Activated CD8-positive, alpha-beta memory T cell treated with anti-CD3 and anti-CD28 coated beads, Interleukin-2, amount 10 ng/mL, durations not matched to agents 7 days and 5 days (primary cell): ENCODE results near the gene RAD9A. TPM values are rescaled to one million over a fixed set of nuclear protein-coding genes. Genes with fewer than 3 reads are reported as not detected.

Source experiments
- ATAC-seq: fragments of 150-1000 bp; cut with Tn5 transposase; one replicate; pipeline ENCODE4 v1.10.0; 2021; ENCODE audit warnings: moderate library complexity
- CTCF ChIA-PET: fragments of 350-600 bp; sonication (Branson Sonifier 250); formaldehyde crosslinking; loops from one replicate; lab custom pipeline; 2021; ENCODE audit warnings: antibody characterized with exemption; lab: Charles Lee
- DNase-seq: peaks from one replicate; pipeline ENCODE4 v3.0.0-alpha.2; 2020
- H3K27ac Mint-ChIP-seq: one replicate; pipeline ENCODE4 v1.8.0; 2021; ENCODE audit warnings: mild to moderate bottlenecking, mixed read lengths
- H3K27me3 Mint-ChIP-seq: one replicate; pipeline ENCODE4 v1.8.0; 2021; ENCODE audit warnings: mixed read lengths
- H3K36me3 Mint-ChIP-seq: one replicate; pipeline ENCODE4 v1.8.0; 2021; ENCODE audit warnings: mild to moderate bottlenecking, mixed read lengths
- H3K4me1 Mint-ChIP-seq: one replicate; pipeline ENCODE4 v1.8.0; 2021; ENCODE audit warnings: mixed read lengths
- H3K4me3 Mint-ChIP-seq: one replicate; pipeline ENCODE4 v1.8.0; 2021; ENCODE audit warnings: mild to moderate bottlenecking, moderate library complexity, mixed read lengths
- H3K9me3 Mint-ChIP-seq: one replicate; pipeline ENCODE4 v1.8.0; 2022; ENCODE audit warnings: low read depth, mixed read lengths
- total RNA-seq, 2 experiments: library from RNA; stranded (reverse); gene quantifications; one replicate each; pipeline ENCODE4 v1.2.3, GENCODE V29; 2021

Gene RAD9A
- total RNA-seq, 2 experiments from 2014 or later, result 49.6 to 80.5 TPM

DNA sequence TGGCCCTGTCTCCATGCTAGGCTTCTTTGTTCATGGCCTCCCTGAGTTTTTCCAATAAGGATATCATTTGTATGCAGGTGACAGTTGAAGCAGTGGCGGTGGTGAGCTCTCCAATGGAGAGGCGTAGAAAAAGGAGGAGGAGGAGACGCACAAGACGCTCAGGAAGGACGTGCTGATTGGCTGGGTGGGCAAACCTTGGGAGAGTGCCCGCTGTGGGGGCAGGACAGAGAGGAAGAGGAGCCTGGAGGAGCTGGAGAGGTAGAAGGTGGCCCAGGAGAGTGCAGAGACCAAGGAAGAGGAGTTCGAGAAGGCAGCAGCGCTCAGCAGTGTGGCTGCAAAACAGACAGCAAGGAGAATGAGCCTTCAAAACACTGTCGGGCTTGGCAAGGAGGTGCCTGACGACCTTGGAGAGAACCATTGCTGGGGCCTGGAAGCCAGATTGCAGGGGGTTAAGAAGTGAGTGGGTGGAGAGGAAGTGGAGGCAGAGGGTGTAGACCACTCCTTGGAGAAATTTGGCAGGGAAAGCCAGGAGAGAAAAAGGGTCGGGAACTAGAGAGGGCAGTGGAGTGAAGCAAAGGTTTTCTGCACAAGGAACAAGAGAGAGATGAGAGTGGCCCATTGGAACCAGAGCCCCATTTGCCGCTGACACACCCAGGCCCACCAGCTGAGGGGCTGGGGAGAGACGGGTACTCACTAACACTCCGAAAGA lies 25.9 kb upstream of the RAD9A start:
- DNase-seq (no peak), ATAC-seq (no peak)
- no peak overlapping the region for H3K27ac Mint-ChIP-seq
- CTCF ChIA-PET, result interaction anchor here (4.4 to 32.6 kb wide), 3 partner anchors 4 to 20 kb away, joined by 24 to 1153 read pairs (median 1153); partner anchors contain the start of genes CLCF1, POLD4 and RAD9A
- H3K4me1 Mint-ChIP-seq, result peaks cover 43% of the 10 kb centered on the region
- H3K36me3 Mint-ChIP-seq, result no peaks in the 10 kb centered on the region
- peaks cover 59% of the 10 kb centered on the region for H3K27me3 Mint-ChIP-seq
- H3K4me3 Mint-ChIP-seq, result no peak overlapping the region
- H3K9me3 Mint-ChIP-seq, result no peaks in the 10 kb centered on the region

DNA sequence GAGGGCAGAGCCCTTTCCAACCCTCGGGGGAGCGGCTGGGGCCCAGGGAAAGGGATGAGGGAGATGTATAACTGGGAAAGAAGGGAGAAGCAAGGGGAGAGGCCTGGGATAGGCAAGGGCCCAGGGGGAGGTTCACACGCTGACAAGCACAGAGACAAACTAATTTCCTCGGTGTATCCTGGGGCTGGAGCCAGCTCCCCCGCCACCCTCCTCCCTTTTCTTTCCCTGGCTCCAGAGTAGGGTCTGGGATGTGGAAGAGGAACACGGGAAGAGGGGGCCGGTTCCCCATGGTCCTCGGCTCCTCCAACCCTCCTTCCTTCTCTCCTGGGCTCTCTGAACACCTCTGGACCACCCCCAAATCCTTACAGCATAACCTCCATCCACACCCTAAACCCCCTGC lies 25.2 kb upstream of the RAD9A start:
- ATAC-seq, result no peak
- peaks cover 43% of the 10 kb centered on the region for H3K4me1 Mint-ChIP-seq
- no peak overlapping the region for H3K27ac Mint-ChIP-seq
- no peak overlapping the region for H3K4me3 Mint-ChIP-seq
- H3K27me3 Mint-ChIP-seq, result peaks cover 59% of the 10 kb centered on the region
- CTCF ChIA-PET, result interaction anchor here (26.6 to 32.6 kb wide), 2 partner anchors 5 to 10 kb away, joined by 1153 read pairs; partner anchors contain the start of genes CLCF1, POLD4 and RAD9A
- H3K9me3 Mint-ChIP-seq, result no peaks in the 10 kb centered on the region
- H3K36me3 Mint-ChIP-seq, result no peaks in the 10 kb centered on the region
- no peak for DNase-seq

- H3K9me3 Mint-ChIP-seq, result no peaks in the 10 kb centered on the region
- CTCF ChIA-PET, result interaction anchor here (4.2 to 32.6 kb wide), 3 partner anchors 5 to 21 kb away, joined by 24 to 1153 read pairs (median 1153); partner anchors contain the start of genes CLCF1, POLD4 and RAD9A
- H3K4me3 Mint-ChIP-seq, result no peak overlapping the region
- peaks cover 59% of the 10 kb centered on the region for H3K27me3 Mint-ChIP-seq
- no peaks in the 10 kb centered on the region for H3K36me3 Mint-ChIP-seq
- peaks cover 47% of the 10 kb centered on the region for H3K4me1 Mint-ChIP-seq
- no peak overlapping the region for H3K27ac Mint-ChIP-seq
- no peak for DNase-seq
- no peak for ATAC-seq
Observed at GRCh38 chr11:67366961-67367760, 24.6 kb upstream of the RAD9A start.

- Mint-ChIP-seq H3K27ac (no peak overlapping the region), H3K36me3 (no peaks in the 10 kb centered on the region), H3K27me3 (peaks cover 53% of the 10 kb centered on the region), H3K9me3 (no peaks in the 10 kb centered on the region), H3K4me3 (no peak overlapping the region), H3K4me1 (peaks cover 47% of the 10 kb centered on the region)
- no peak for ATAC-seq
- no peak for DNase-seq
- CTCF ChIA-PET, result interaction anchor here (4.2 to 32.6 kb wide), 3 partner anchors 6 to 22 kb away, joined by 24 to 1153 read pairs (median 1153); partner anchors contain the start of genes CLCF1, POLD4 and RAD9A
Observed at GRCh38 chr11:67367761-67368227, 24.0 kb upstream of the RAD9A start.

DNA sequence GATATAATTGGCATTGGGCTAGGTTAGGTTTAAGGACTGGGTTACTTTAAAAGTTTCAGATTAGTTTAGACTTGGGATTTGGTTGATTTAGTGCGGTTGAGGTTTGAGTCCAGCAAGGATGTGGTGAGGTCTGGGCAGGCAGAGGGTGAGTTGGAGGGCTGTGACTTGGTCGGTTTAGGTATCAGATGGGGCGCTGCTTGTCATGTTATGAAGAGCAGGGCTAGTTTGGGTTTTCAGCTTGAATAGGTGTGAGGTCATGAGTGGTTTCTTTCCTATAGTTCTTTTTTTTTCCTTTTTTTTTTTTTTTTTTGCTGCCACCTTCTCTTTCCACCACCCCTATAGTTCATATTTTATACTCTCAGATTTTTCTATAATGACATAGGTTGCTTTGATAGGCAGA lies 23.2 kb upstream of the RAD9A start:
- Mint-ChIP-seq H3K4me3 (no peak overlapping the region), H3K4me1 (peaks cover 49% of the 10 kb centered on the region), H3K27ac (peak overlapping the region; percentile 51), H3K27me3 (peaks cover 53% of the 10 kb centered on the region), H3K36me3 (no peaks in the 10 kb centered on the region), H3K9me3 (no peaks in the 10 kb centered on the region)
- ATAC-seq, result peak; percentile 31
- CTCF ChIA-PET, result interaction anchor here (1.2 to 32.6 kb wide), 4 partner anchors 7 to 106 kb away, joined by 5 to 1153 read pairs (median 588); partner anchors contain the start of genes CLCF1, POLD4 and RAD9A
- peak; percentile 78 for DNase-seq

GRCh38 chr11:67369275-67369674 lies 22.5 kb upstream of the RAD9A start:
- Mint-ChIP-seq H3K27me3 (peaks cover 58% of the 10 kb centered on the region), H3K9me3 (no peaks in the 10 kb centered on the region), H3K36me3 (no peaks in the 10 kb centered on the region), H3K27ac (no peak overlapping the region), H3K4me1 (peaks cover 48% of the 10 kb centered on the region), H3K4me3 (no peak overlapping the region)
- DNase-seq (no peak), ATAC-seq (no peak)
- CTCF ChIA-PET, result interaction anchor here (1.2 to 32.6 kb wide), 6 partner anchors 7 to 245 kb away, joined by 3 to 1153 read pairs (median 14); partner anchors contain the start of genes CLCF1, PITPNM1, POLD4 and RAD9A

GRCh38 chr11:67369801-67370284 lies 21.9 kb upstream of the RAD9A start:
- DNase-seq (no peak), ATAC-seq (no peak)
- Mint-ChIP-seq H3K4me3 (no peak overlapping the region), H3K4me1 (peaks cover 48% of the 10 kb centered on the region), H3K9me3 (no peaks in the 10 kb centered on the region), H3K27ac (no peak overlapping the region), H3K36me3 (no peaks in the 10 kb centered on the region), H3K27me3 (peaks cover 62% of the 10 kb centered on the region)
- CTCF ChIA-PET, result interaction anchor here (1.2 to 32.6 kb wide), 7 partner anchors 7 to 245 kb away, joined by 3 to 1153 read pairs (median 5); partner anchors contain the start of genes CLCF1, PITPNM1, POLD4 and RAD9A

DNA sequence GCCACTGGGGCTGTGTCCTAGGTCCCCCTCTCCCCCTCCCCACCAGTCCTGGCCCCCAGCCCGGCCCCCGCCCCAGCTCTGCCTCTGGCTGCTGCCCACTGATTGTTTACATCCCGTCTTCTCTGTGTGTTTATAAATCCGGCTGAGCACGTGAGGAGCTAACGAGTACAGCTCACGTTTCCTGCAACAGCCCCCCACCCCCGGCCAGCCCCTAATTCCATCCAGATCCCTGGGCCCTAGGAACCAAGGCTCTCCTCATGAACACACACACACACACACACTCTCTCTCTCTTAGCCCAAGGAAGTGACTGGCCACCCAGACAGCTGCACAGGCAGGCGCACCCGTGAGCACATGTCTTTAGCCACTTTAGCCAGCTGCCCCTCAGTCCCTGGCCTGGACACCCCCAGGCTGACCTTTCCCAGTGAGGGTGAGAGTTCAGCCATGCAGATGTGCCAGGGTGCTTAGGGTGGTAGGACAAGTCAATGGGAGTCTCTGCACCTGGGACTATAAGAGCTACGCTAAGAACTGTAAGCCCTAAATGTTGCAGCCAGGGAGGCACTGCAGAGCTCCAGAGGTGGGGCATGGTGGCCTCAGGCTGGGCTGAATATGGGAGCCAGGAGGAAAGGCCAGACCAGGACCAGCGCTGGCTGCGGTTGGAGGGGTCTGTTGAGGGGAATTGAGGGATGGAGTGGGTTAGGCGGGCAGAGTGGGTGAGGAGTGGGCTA lies 21.3 kb upstream of the RAD9A start:
- H3K27ac Mint-ChIP-seq, result no peak overlapping the region
- peaks cover 59% of the 10 kb centered on the region for H3K27me3 Mint-ChIP-seq
- H3K4me1 Mint-ChIP-seq, result peaks cover 48% of the 10 kb centered on the region
- no peaks in the 10 kb centered on the region for H3K9me3 Mint-ChIP-seq
- DNase-seq (no peak), ATAC-seq (no peak)
- no peaks in the 10 kb centered on the region for H3K36me3 Mint-ChIP-seq
- CTCF ChIA-PET, result interaction anchor here (1.2 to 32.6 kb wide), 6 partner anchors 6 to 244 kb away, joined by 3 to 1153 read pairs (median 14); partner anchors contain the start of genes CLCF1, PITPNM1, POLD4 and RAD9A
- no peak overlapping the region for H3K4me3 Mint-ChIP-seq

- Mint-ChIP-seq H3K4me3 (peak overlapping the region; percentile 44), H3K36me3 (no peaks in the 10 kb centered on the region), H3K9me3 (no peaks in the 10 kb centered on the region), H3K4me1 (peaks cover 50% of the 10 kb centered on the region), H3K27ac (no peak overlapping the region), H3K27me3 (peaks cover 58% of the 10 kb centered on the region)
- DNase-seq, result no peak
- ATAC-seq, result no peak
- CTCF ChIA-PET, result interaction anchor here (1.0 to 32.6 kb wide), 5 partner anchors 5 to 32 kb away, joined by 3 to 1153 read pairs (median 24); partner anchors contain the start of genes CLCF1, POLD4 and RAD9A
Observed at GRCh38 chr11:67371189-67371910, 20.4 kb upstream of the RAD9A start.

- DNase-seq (no peak), ATAC-seq (no peak)
- H3K27me3 Mint-ChIP-seq, result peaks cover 63% of the 10 kb centered on the region
- peaks cover 50% of the 10 kb centered on the region for H3K4me1 Mint-ChIP-seq
- CTCF ChIA-PET, result interaction anchor here (1.0 to 32.6 kb wide), 3 partner anchors 5 to 29 kb away, joined by 3 to 1153 read pairs (median 1153); partner anchors contain the start of genes CLCF1, POLD4 and RAD9A
- H3K4me3 Mint-ChIP-seq, result peak overlapping the region; percentile 44
- H3K9me3 Mint-ChIP-seq, result no peaks in the 10 kb centered on the region
- no peaks in the 10 kb centered on the region for H3K36me3 Mint-ChIP-seq
- H3K27ac Mint-ChIP-seq, result no peak overlapping the region
Observed at GRCh38 chr11:67371911-67372320, 19.9 kb upstream of the RAD9A start.

GRCh38 chr11:67372321-67372992 lies 19.3 kb upstream of the RAD9A start:
- Mint-ChIP-seq H3K9me3 (no peaks in the 10 kb centered on the region), H3K4me1 (peaks cover 50% of the 10 kb centered on the region), H3K27ac (no peak overlapping the region), H3K36me3 (no peaks in the 10 kb centered on the region), H3K27me3 (peaks cover 66% of the 10 kb centered on the region), H3K4me3 (no peak overlapping the region)
- ATAC-seq, result peak; percentile 3
- no peak for DNase-seq
- CTCF ChIA-PET, result interaction anchor here (0.8 to 32.6 kb wide), 5 partner anchors 4 to 256 kb away, joined by 3 to 1153 read pairs (median 9); partner anchors contain the start of genes CLCF1, POLD4 and RAD9A
